Coronary artery (tissue), 2 donors: ENCODE data around the gene CHKA.

Source experiments
- DNase-seq: peaks from one replicate; pipeline ENCODE4 v3.0.0-alpha.2; 2017; ENCODE audit warnings: low spot score
- H3K27ac ChIP-seq, 2 donors: fragments of 200-600 bp; sonication (generic); one replicate each; pipeline ENCODE4 v1.5.1; 2016 to 2019
- H3K4me3 ChIP-seq: fragments of 200-600 bp; sonication (generic); 2 replicates; pipeline ENCODE4 v1.5.1; 2016; ENCODE audit warnings: mild to moderate bottlenecking, moderate library complexity
- CTCF ChIP-seq: fragments of 200-600 bp; sonication (generic); IDR thresholded peaks from one replicate; pipeline ENCODE4 v1.5.1; 2019; ENCODE audit warnings: antibody characterized with exemption

CHKA gene

GRCh38 chr11:68090287-68090686, 30.9 kb downstream of the CHKA start:
- TF ChIP-seq CTCF: no peak
- Histone ChIP-seq H3K27ac (no peak overlapping the region), H3K4me3 (no peak overlapping the region)
- no peak for DNase-seq

- no peak overlapping the region for H3K27ac ChIP-seq
- no peak for TF ChIP-seq CTCF
These were observed 31.5 kb downstream of the CHKA start for GRCh38 chr11:68089679-68090078.

GRCh38 chr11:68083517-68083916, 37.7 kb downstream of the CHKA start:
- Histone ChIP-seq H3K27ac (no peak overlapping the region), H3K4me3 (no peak overlapping the region)
- DNase-seq: no peak
- TF ChIP-seq CTCF: no peak

More at GRCh38 chr11:68089679-68090078, 31.5 kb downstream of the CHKA start:
- H3K4me3 ChIP-seq: no peak overlapping the region
- no peak for DNase-seq

- Histone ChIP-seq H3K27ac (no peak overlapping the region), H3K4me3 (no peak overlapping the region)
- DNase-seq: no peak
- no peak for TF ChIP-seq CTCF
These were observed 38.7 kb downstream of the CHKA start for GRCh38 chr11:68082481-68082880.

- Histone ChIP-seq H3K4me3 (no peak overlapping the region), H3K27ac (no peak overlapping the region)
- DNase-seq: no peak
- TF ChIP-seq CTCF: no peak
These were observed 39.5 kb downstream of the CHKA start for GRCh38 chr11:68081691-68082090.

GRCh38 chr11:68080860-68081259, 40.3 kb downstream of the CHKA start:
- no peak for TF ChIP-seq CTCF
- no peak for DNase-seq
- H3K27ac ChIP-seq: no peak overlapping the region
- H3K4me3 ChIP-seq: no peak overlapping the region

- no peak overlapping the region for H3K4me3 ChIP-seq
- TF ChIP-seq CTCF: no peak
- DNase-seq: no peak
- no peak overlapping the region for H3K27ac ChIP-seq
These were observed 43.3 kb downstream of the CHKA start for GRCh38 chr11:68077617-68078582.
